B cell (primary cell): ENCODE results near the gene TMEM222. TPM values are rescaled to one million over a fixed set of nuclear protein-coding genes. Genes with fewer than 3 reads are reported as not detected.

Source experiments
- ATAC-seq: fragments of 200-7000 bp; cut with Tn5 transposase; one replicate; pipeline ENCODE4 v1.10.0; 2021; ENCODE audit warnings: low read depth, mild to moderate bottlenecking, moderate number of reproducible peaks, moderate library complexity
- CTCF ChIA-PET: fragments of 350-600 bp; sonication (Branson Sonifier 250); formaldehyde crosslinking; loops from one replicate; lab custom pipeline; 2021; ENCODE audit warnings: antibody characterized with exemption, inconsistent platforms; lab: Charles Lee
- POLR2A ChIA-PET: fragments of 350-600 bp; sonication (Branson Sonifier 250); formaldehyde crosslinking; loops from one replicate; lab custom pipeline; 2021; ENCODE audit warnings: antibody characterized with exemption; lab: Charles Lee
- DNase-seq: peaks from one replicate; pipeline ENCODE4 v3.0.0; 2013
- H2AFZ ChIP-seq: 2 replicates; pipeline ENCODE4 v1.6.1; 2012; ENCODE audit warnings: mild to moderate bottlenecking, low read depth, low read length; ENCODE audit not compliant: insufficient read depth, poor library complexity, severe bottlenecking
- H3K27ac ChIP-seq, 2 donors: 1 replicate in 1 of 2; 2 replicates in 1 of 2; pipeline ENCODE4 v1.5.1; 2012 to 2013; ENCODE audit warnings: low read length in 2 of 2, mild to moderate bottlenecking in 2 of 2, moderate library complexity in 1 of 2
- H3K27me3 ChIP-seq, 4 experiments: fragments of 200-600 bp in 1 of 4; sonication (generic) in 1 of 4; replicated peaks in 1 of 4; 1 replicate in 2 of 4; 2 replicates in 2 of 4; pipeline versions ENCODE4 v1.6.1 to v1.7.0; 2013 to 2016; ENCODE audit warnings: low read length in 3 of 4, mild to moderate bottlenecking in 2 of 4, mixed read lengths in 1 of 4, moderate library complexity in 1 of 4; ENCODE audit not compliant: insufficient read depth in 4 of 4, control insufficient read depth in 3 of 4; ENCODE audit errors: control extremely low read depth in 1 of 4
- H3K36me3 ChIP-seq, 2 experiments: replicated peaks in 1 of 2; 1 replicate in 1 of 2; 2 replicates in 1 of 2; pipeline versions ENCODE4 v1.6.1 to v1.7.1; 2013; ENCODE audit warnings: low read length in 1 of 2; ENCODE audit not compliant: insufficient read depth in 2 of 2, control insufficient read depth in 1 of 2; ENCODE audit errors: control extremely low read depth in 1 of 2, extremely low read depth in 1 of 2
- H3K4me1 ChIP-seq, 2 donors: fragments of 200-600 bp in 1 of 2; sonication (generic) in 1 of 2; 1 replicate in 1 of 2; 2 replicates in 1 of 2; pipeline versions ENCODE4 v1.5.1 to v1.6.1; 2013 to 2017; ENCODE audit warnings: low read length in 2 of 2; ENCODE audit not compliant: control insufficient read depth in 2 of 2, insufficient read depth in 2 of 2
- H3K4me2 ChIP-seq: replicated peaks from 2 replicates; pipeline ENCODE3; 2012; ENCODE audit warnings: mild to moderate bottlenecking, low read depth, low read length; ENCODE audit not compliant: poor library complexity, severe bottlenecking
- H3K4me3 ChIP-seq, 5 experiments: fragments of 200-600 bp in 1 of 5; sonication (generic) in 1 of 5; 1 replicate in 3 of 5; 2 replicates in 2 of 5; pipeline versions ENCODE4 v1.5.1 to v1.7.0; 2011 to 2016; ENCODE audit warnings: low read length in 4 of 5, mild to moderate bottlenecking in 4 of 5, low read depth in 2 of 5, control low read depth in 1 of 5, moderate library complexity in 1 of 5; ENCODE audit not compliant: insufficient read depth in 1 of 5; ENCODE audit errors: control extremely low read depth in 1 of 5, extremely low read depth in 1 of 5
- H3K79me2 ChIP-seq: fragments of 200-600 bp; sonication (generic); one replicate; pipeline ENCODE4 v1.6.0; 2016; ENCODE audit warnings: low read length; ENCODE audit not compliant: control insufficient read depth, insufficient read depth
- H3K9ac ChIP-seq: fragments of 200-600 bp; sonication (generic); 2 replicates; pipeline ENCODE4 v1.6.1; 2017; ENCODE audit warnings: mild to moderate bottlenecking, low read length, moderate library complexity
- H3K9me3 ChIP-seq, 3 donors: one replicate each; pipeline versions ENCODE4 v1.6.1 to v1.7.1; 2013; ENCODE audit warnings: low read length in 2 of 3; ENCODE audit not compliant: control insufficient read depth in 2 of 3, insufficient read depth in 1 of 3; ENCODE audit errors: control extremely low read depth in 1 of 3
- H4K20me1 ChIP-seq: 2 replicates; pipeline ENCODE4 v1.6.0; 2012; ENCODE audit warnings: mild to moderate bottlenecking, low read length; ENCODE audit not compliant: insufficient read depth, control insufficient read depth, poor library complexity, severe bottlenecking
- H3K27ac Mint-ChIP-seq: one replicate; pipeline ENCODE4 v1.8.0; 2021; ENCODE audit warnings: mixed read lengths
- H3K27me3 Mint-ChIP-seq: one replicate; pipeline ENCODE4 v1.8.0; 2021; ENCODE audit warnings: mixed read lengths
- H3K4me1 Mint-ChIP-seq: one replicate; pipeline ENCODE4 v1.8.0; 2021; ENCODE audit warnings: mixed read lengths
- H3K4me3 Mint-ChIP-seq: one replicate; pipeline ENCODE4 v1.8.0; 2021; ENCODE audit warnings: mixed read lengths
- H3K9me3 Mint-ChIP-seq: one replicate; pipeline ENCODE4 v1.8.0; 2022; ENCODE audit warnings: mixed read lengths; ENCODE audit not compliant: insufficient read depth
- EZH2 ChIP-seq: IDR thresholded peaks from 2 replicates; pipeline ENCODE4 v1.6.1; 2012; ENCODE audit warnings: borderline replicate concordance, low read depth, mild to moderate bottlenecking, moderate library complexity, low read length; ENCODE audit not compliant: insufficient read depth, poor library complexity, severe bottlenecking
- WGBS: methylation state at CpG from one replicate; pipeline ENCODE4 v1.1.5; 2013; ENCODE audit warnings: missing lambda C conversion rate; ENCODE audit not compliant: insufficient coverage; 5-methylcytosine and 5-hydroxymethylcytosine counted together
- intact Hi-C: fragments of 100-400 bp; cut with micrococcal nuclease; formaldehyde crosslinking; loops from one replicate; pipeline ENCODE4 v1.10.0; 2022
- polyA plus RNA-seq: library from polyadenylated mRNA; depleted of rRNA; stranded (reverse); fragments of >200 nt; gene quantifications from 2 replicates; pipeline ENCODE4 v1.2.3, GENCODE V29; 2012
- total RNA-seq, 2 donors: library from RNA; stranded (reverse); fragments of 120-200 nt in 1 of 2; gene quantifications; 1 replicate in 1 of 2; 2 replicates in 1 of 2; pipeline versions ENCODE4 v1.2.3 to v1.2.4, GENCODE V29; 2013 to 2022
- TF ChIP-seq, protein P1 (sequence below): fragments of 200-600 bp; IDR thresholded peaks from one replicate; pipeline ENCODE4 v1.8.0; 2022; ENCODE audit warnings: antibody characterized with exemption, mild to moderate bottlenecking

Gene TMEM222
- total and polyA plus RNA-seq, 2 donors (not counting 1 experiment from before 2014, with no cell fraction given), result 44.2 to 80.9 TPM

DNA sequence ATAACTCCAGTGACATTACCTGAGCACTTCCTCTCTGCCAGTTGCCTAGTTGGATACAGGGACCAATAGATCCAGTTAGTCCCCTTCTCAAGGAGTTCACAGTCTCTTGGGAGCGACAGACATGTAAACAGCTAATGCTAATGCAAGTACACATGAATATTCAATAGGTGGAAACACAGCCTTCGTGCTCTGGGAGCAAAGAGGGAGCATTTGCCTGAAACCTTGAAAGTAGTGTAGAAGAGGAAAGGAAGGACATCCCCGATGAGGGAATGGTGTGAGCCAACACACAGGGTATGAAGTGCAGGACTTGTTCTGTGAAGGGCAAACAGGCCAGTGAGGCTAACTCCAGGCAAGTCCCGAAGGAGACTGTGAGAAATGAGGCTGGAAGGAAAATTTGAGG, 3.8 kb upstream of the TMEM222 start:
- POLR2A ChIA-PET, result interaction anchor here (0.5 kb wide), 1 partner anchor 9 kb away, joined by 7 read pairs; no protein-coding TSS in a partner anchor
- no peak overlapping the region for H3K27ac Mint-ChIP-seq
- WGBS, result 47% methylated on average over 3 of the region's 4 CpGs
- Histone ChIP-seq H3K36me3 (no peaks in the 10 kb centered on the region), H3K79me2 (peaks cover 20% of the 10 kb centered on the region), H3K4me1 (peaks cover 10 to 17% of the 10 kb centered on the region in 2 donors), H3K9me3 (no peaks in the 10 kb centered on the region), H3K4me2 (no peak overlapping the region), H3K27ac (no peak overlapping the region), H2AFZ (no peak overlapping the region), H3K4me3 (no peak overlapping the region), H4K20me1 (peaks cover 5% of the 10 kb centered on the region), H3K27me3 (no peaks in the 10 kb centered on the region), H3K9ac (no peak overlapping the region)
- no peak for TF ChIP-seq EZH2
- TF ChIP-seq, protein P1, sequence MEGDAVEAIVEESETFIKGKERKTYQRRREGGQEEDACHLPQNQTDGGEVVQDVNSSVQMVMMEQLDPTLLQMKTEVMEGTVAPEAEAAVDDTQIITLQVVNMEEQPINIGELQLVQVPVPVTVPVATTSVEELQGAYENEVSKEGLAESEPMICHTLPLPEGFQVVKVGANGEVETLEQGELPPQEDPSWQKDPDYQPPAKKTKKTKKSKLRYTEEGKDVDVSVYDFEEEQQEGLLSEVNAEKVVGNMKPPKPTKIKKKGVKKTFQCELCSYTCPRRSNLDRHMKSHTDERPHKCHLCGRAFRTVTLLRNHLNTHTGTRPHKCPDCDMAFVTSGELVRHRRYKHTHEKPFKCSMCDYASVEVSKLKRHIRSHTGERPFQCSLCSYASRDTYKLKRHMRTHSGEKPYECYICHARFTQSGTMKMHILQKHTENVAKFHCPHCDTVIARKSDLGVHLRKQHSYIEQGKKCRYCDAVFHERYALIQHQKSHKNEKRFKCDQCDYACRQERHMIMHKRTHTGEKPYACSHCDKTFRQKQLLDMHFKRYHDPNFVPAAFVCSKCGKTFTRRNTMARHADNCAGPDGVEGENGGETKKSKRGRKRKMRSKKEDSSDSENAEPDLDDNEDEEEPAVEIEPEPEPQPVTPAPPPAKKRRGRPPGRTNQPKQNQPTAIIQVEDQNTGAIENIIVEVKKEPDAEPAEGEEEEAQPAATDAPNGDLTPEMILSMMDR, result no peak
- peaks cover 12% of the 10 kb centered on the region for H3K27me3 Mint-ChIP-seq
- CTCF ChIA-PET, result interaction anchor here (1.3 to 9.9 kb wide), 2 partner anchors 20 to 78 kb away, joined by 4 to 77 read pairs; no protein-coding TSS in a partner anchor
- peaks cover 20% of the 10 kb centered on the region for H3K4me1 Mint-ChIP-seq
- intact Hi-C loops, result no loop called here
- no peak for DNase-seq
- no peaks in the 10 kb centered on the region for H3K9me3 Mint-ChIP-seq
- no peak for ATAC-seq
- no peak overlapping the region for H3K4me3 Mint-ChIP-seq

DNA sequence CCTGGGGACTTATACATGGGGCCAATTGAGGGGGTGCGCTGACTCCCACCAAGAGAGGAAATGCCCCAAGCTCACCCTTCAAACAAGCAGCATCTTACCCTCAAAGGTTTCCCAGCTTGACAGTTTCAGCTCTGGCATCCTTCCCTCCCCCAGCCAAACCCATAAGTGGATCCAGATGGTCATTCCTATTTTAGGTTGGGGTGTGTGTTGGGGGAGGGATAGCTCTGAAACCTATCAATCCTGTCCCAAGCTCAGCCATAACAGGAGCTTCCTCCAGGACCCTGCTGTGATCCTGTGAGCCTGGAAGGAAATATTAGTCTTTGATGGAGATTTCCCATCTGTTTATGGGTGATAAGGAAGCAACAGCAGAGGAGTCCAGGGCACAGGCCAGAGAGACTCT, 3.4 kb upstream of the TMEM222 start:
- Mint-ChIP-seq H3K9me3 (no peaks in the 10 kb centered on the region), H3K4me3 (no peak overlapping the region), H3K27me3 (peaks cover 12% of the 10 kb centered on the region), H3K27ac (no peak overlapping the region), H3K4me1 (peaks cover 24% of the 10 kb centered on the region)
- Histone ChIP-seq H3K9ac (no peak overlapping the region), H4K20me1 (peaks cover 6% of the 10 kb centered on the region), H3K9me3 (no peaks in the 10 kb centered on the region), H3K27ac (no peak overlapping the region), H3K27me3 (no peaks in the 10 kb centered on the region), H3K79me2 (peaks cover 24% of the 10 kb centered on the region), H3K36me3 (no peaks in the 10 kb centered on the region), H3K4me3 (no peak overlapping the region), H3K4me2 (no peak overlapping the region), H3K4me1 (peaks cover 15 to 22% of the 10 kb centered on the region in 2 donors), H2AFZ (no peak overlapping the region)
- CTCF ChIA-PET, result interaction anchor here (1.3 to 9.9 kb wide), 2 partner anchors 21 to 77 kb away, joined by 4 to 77 read pairs; no protein-coding TSS in a partner anchor
- intact Hi-C loops, result no loop called here
- no peak for ATAC-seq
- WGBS, result no CpG with 5 or more reads among the region's 1 CpG
- POLR2A ChIA-PET, result interaction anchor here (0.5 kb wide), 1 partner anchor 9 kb away, joined by 7 read pairs; no protein-coding TSS in a partner anchor
- TF ChIP-seq, protein P1, result no peak
- no peak for TF ChIP-seq EZH2
- no peak for DNase-seq
